IPS-15b (cell line): ENCODE results near the gene RAB36.

ENCODE experiments used
- H3K27me3 ChIP-seq: one replicate; pipeline ENCODE4 v1.6.1; 2013; ENCODE audit warnings: low read length; ENCODE audit not compliant: control insufficient read depth, insufficient read depth
- H3K36me3 ChIP-seq: one replicate; pipeline ENCODE4 v1.6.1; 2013; ENCODE audit warnings: low read length; ENCODE audit not compliant: control insufficient read depth, insufficient read depth
- H3K4me1 ChIP-seq: one replicate; pipeline ENCODE4 v1.6.1; 2013; ENCODE audit warnings: mild to moderate bottlenecking, low read length; ENCODE audit not compliant: control insufficient read depth, insufficient read depth
- H3K4me3 ChIP-seq: one replicate; pipeline ENCODE4 v1.5.1; 2013; ENCODE audit warnings: low read depth, low read length
- H3K9ac ChIP-seq: one replicate; pipeline ENCODE4 v1.6.1; 2013; ENCODE audit warnings: low read depth, mild to moderate bottlenecking, low read length
- H3K9me3 ChIP-seq: one replicate; pipeline ENCODE4 v1.6.1; 2013; ENCODE audit warnings: mild to moderate bottlenecking, low read length; ENCODE audit not compliant: control insufficient read depth, insufficient read depth

The RAB36 gene

DNA sequence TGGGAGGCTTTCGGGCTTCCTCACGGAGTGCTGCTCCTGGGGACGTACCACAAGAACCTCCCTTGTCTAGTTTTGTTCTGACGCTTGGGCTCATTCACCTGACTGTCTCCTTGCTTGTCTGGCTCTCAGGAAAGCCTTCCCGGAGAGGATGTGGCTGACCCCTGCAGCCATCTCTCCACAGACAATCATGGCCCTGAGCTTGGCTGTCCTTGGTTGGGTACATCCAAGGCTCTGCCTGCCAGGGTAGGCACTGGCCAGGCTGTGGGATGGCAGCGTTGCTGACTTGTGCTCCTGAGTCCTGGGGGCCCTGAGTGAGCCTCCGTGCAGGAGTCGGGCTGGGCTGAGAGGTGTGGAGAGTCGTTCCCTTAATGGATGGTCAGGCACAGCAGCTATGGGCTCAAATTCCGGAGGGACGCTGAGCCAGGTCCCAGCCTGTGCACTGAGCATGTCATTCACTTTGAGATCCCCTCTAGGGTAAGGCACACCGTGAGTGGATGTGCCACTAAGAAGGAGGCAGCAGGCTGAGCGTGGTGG is 67.8 kb downstream of the RAB36 start:
- Histone ChIP-seq H3K9ac (no peak overlapping the region), H3K9me3 (no peaks in the 10 kb centered on the region), H3K4me1 (no peaks in the 10 kb centered on the region), H3K27me3 (no peaks in the 10 kb centered on the region), H3K4me3 (no peak overlapping the region), H3K36me3 (peaks cover 2% of the 10 kb centered on the region)

DNA sequence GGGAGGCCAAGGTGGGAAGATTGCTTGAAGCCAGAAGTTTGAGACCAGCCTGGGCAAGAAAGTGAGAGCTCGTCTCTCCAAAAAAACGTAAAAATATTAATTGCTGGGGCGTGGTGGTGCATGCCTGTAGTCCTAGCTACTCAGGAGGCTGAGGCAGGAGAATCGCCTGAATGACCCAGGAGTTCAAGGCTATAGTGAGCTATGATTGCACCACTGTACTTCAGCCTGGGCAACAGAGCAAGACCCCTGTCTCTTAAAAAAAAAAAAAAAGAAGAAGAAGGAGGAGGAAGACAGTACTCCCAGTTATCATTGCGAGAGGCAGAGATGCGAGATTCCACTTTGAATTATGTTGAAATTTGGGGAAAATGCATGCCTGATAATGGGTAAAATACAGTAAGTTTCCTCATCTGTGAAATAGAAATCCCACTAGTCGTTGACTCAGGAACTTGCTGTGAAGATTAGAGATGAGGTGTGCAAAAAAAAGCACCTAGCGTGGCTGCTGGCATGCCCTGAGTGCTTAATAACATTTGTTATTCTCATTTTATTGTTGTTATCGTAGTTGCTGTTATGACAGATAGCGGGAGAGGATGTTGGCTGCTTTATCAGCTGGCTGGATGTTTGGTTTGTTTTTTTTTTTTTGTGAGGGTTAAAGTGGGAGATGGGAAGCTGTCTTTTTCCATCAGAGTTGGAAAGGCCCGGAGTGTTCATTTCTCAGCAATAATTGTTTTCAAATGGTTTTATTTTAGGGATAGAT is 68.5 kb downstream of the RAB36 start:
- Histone ChIP-seq H3K9me3 (no peaks in the 10 kb centered on the region), H3K4me1 (peaks cover 6% of the 10 kb centered on the region), H3K27me3 (no peaks in the 10 kb centered on the region), H3K9ac (no peak overlapping the region), H3K36me3 (no peaks in the 10 kb centered on the region), H3K4me3 (no peak overlapping the region)
